Neural cell (in vitro differentiated cells): ENCODE data around the gene H19. TPM values are rescaled to one million over a fixed set of nuclear protein-coding genes. Genes with fewer than 3 reads are reported as not detected.

Source experiments
- H2AFZ ChIP-seq: fragments of 200-600, 300-800 bp; sonication (generic), shearing (Covaris generic); 2 replicates; pipeline ENCODE4 v1.6.0; 2014; ENCODE audit warnings: low read depth, mild to moderate bottlenecking, antibody characterized with exemption, low read length, moderate library complexity
- H3F3A ChIP-seq: fragments of 200-600 bp; shearing (Covaris generic); 2 replicates; pipeline ENCODE4 v1.6.1; 2016; ENCODE audit warnings: mild to moderate bottlenecking, moderate library complexity, mixed read lengths, antibody characterized with exemption, low read length; ENCODE audit not compliant: insufficient read depth, poor library complexity, severe bottlenecking
- H3K27ac ChIP-seq: fragments of 200-600, 300-800 bp; sonication (generic), shearing (Covaris generic); 2 replicates; pipeline ENCODE4 v1.5.1; 2014; ENCODE audit warnings: mild to moderate bottlenecking, low read length, moderate library complexity
- H3K27me3 ChIP-seq: fragments of 300-800, 200-600 bp; sonication (generic), shearing (Covaris generic); 2 replicates; pipeline ENCODE4 v1.6.0; 2014; ENCODE audit warnings: mild to moderate bottlenecking, low read depth, low read length, moderate library complexity; ENCODE audit not compliant: insufficient read depth
- H3K36me3 ChIP-seq: fragments of 300-800, 200-600 bp; sonication (generic), shearing (Covaris generic); 2 replicates; pipeline ENCODE4 v1.5.1; 2014; ENCODE audit warnings: mild to moderate bottlenecking, antibody characterized with exemption, low read length, moderate library complexity; ENCODE audit not compliant: insufficient read depth
- H3K4me2 ChIP-seq: fragments of 300-800, 200-600 bp; sonication (generic), shearing (Covaris generic); 2 replicates; pipeline ENCODE4 v1.6.0; 2014; ENCODE audit warnings: mild to moderate bottlenecking, low read length
- H3K4me3 ChIP-seq: fragments of 300-800, 200-600 bp; sonication (generic), shearing (Covaris generic); 2 replicates; pipeline ENCODE4 v1.5.1; 2014; ENCODE audit warnings: mild to moderate bottlenecking, low read length, moderate library complexity
- H3K79me2 ChIP-seq: fragments of 200-600 bp; shearing (Covaris generic); replicated peaks from 2 replicates; pipeline ENCODE4 v1.6.0; 2014; ENCODE audit warnings: mild to moderate bottlenecking, low read length, moderate library complexity; ENCODE audit not compliant: insufficient read depth
- H3K9ac ChIP-seq: fragments of 300-800, 200-600 bp; sonication (generic), shearing (Covaris generic); 2 replicates; pipeline ENCODE4 v1.6.1; 2016; ENCODE audit warnings: mild to moderate bottlenecking, low read length, mixed read lengths
- H3K9me2 ChIP-seq: fragments of 200-600 bp; shearing (Covaris generic); 2 replicates; pipeline ENCODE4 v1.6.1; 2016; ENCODE audit warnings: mild to moderate bottlenecking, low read length, mixed read lengths; ENCODE audit not compliant: insufficient read depth
- H3K9me3 ChIP-seq: fragments of 200-600, 300-800 bp; sonication (generic), shearing (Covaris generic); 2 replicates; pipeline ENCODE4 v1.6.1; 2016; ENCODE audit warnings: mild to moderate bottlenecking, mixed run types, low read length, moderate library complexity, mixed read lengths
- H4K20me1 ChIP-seq: fragments of 200-600 bp; shearing (Covaris generic); 2 replicates; pipeline ENCODE4 v1.6.1; 2016; ENCODE audit warnings: mild to moderate bottlenecking, mixed run types; ENCODE audit not compliant: insufficient read depth
- EP300 ChIP-seq: fragments of 450-650 bp; conservative IDR thresholded peaks from 2 replicates; pipeline ENCODE4 v1.6.1; 2014; ENCODE audit warnings: antibody characterized with exemption, mild to moderate bottlenecking, moderate library complexity; ENCODE audit not compliant: poor library complexity, severe bottlenecking
- EZH2 ChIP-seq: fragments of 200-600, 300-800 bp; shearing (Covaris generic), sonication (generic); IDR thresholded peaks from 2 replicates; pipeline ENCODE4 v1.6.1; 2014; ENCODE audit warnings: antibody characterized with exemption, low read length, borderline replicate concordance, mild to moderate bottlenecking; ENCODE audit not compliant: insufficient read depth, poor library complexity, severe bottlenecking
- POLR2AphosphoS5 ChIP-seq: IDR thresholded peaks from 2 replicates; pipeline ENCODE4 v1.6.1; 2012
- RAD21 ChIP-seq: fragments of 450-650 bp; conservative IDR thresholded peaks from 2 replicates; pipeline ENCODE4 v1.6.1; 2014; ENCODE audit warnings: antibody characterized with exemption, mild to moderate bottlenecking, moderate library complexity
- SMC3 ChIP-seq: fragments of 450-650 bp; conservative IDR thresholded peaks from 2 replicates; pipeline ENCODE4 v1.6.1; 2014; ENCODE audit warnings: antibody characterized with exemption, mild to moderate bottlenecking, moderate library complexity; ENCODE audit not compliant: poor library complexity
- TAF1 ChIP-seq: IDR thresholded peaks from 2 replicates; pipeline ENCODE4 v1.6.1; 2012; ENCODE audit warnings: low read depth
- polyA plus RNA-seq: library from polyadenylated mRNA; depleted of rRNA; stranded (reverse); fragments of >200 nt; gene quantifications from 2 replicates; pipeline ENCODE4 v1.2.3, GENCODE V29; 2014
- TF ChIP-seq, protein P1 (sequence below): fragments of 450-650 bp; IDR thresholded peaks from 2 replicates; pipeline ENCODE4 v1.5.1; 2014; ENCODE audit warnings: antibody characterized with exemption, mild to moderate bottlenecking, moderate library complexity; ENCODE audit not compliant: poor library complexity, severe bottlenecking
- TF ChIP-seq, protein P2 (sequence below): IDR thresholded peaks from 2 replicates; pipeline ENCODE4 v1.6.1; 2012; ENCODE audit warnings: borderline replicate concordance

H19 gene
- polyA plus RNA-seq, 1 donor from 2014 or later, result not detected

DNA sequence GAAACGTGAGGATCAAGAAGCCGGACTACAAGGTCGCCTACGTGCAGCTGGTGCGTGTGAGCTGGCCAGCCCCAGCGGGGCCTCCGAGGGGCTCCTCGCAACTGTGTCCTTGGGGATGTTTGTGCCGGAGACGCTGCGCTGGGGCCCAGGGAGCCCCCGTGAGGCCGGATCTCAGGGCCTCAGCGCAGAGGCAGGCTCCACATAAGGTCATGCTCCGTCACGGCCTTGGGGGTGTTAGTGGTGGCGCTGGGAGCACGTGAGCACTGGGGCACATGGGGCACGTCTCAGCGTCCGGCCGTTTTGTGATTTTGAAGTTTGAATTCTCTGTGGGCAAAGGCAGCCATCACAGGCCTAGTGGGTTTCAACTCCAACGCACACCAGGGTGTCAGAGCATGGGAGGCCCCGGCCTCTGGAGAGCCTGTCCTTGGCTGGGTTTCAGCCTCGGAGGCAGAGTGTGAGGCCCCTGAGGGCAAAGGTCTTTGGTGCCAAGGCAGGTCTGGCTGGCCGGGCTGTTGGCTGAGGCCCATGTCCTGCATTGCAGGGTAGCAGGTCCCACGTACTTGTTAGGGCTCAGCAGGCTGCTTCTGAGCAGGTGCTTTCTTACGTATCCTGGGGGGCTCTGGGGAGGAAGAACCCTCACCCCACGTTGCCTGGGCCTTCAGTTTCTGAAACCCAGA, 44.7 kb downstream of the H19 start:
- no peaks in the 10 kb centered on the region for H4K20me1 ChIP-seq
- no peaks in the 10 kb centered on the region for H3K9me2 ChIP-seq
- H3K79me2 ChIP-seq, result no peaks in the 10 kb centered on the region
- H3K27me3 ChIP-seq, result no peaks in the 10 kb centered on the region
- no peak overlapping the region for H2AFZ ChIP-seq
- H3K4me3 ChIP-seq, result no peak overlapping the region
- H3F3A ChIP-seq, result no peaks in the 10 kb centered on the region
- H3K36me3 ChIP-seq, result no peaks in the 10 kb centered on the region
- no peak overlapping the region for H3K27ac ChIP-seq
- no peak overlapping the region for H3K9ac ChIP-seq
- no peaks in the 10 kb centered on the region for H3K9me3 ChIP-seq
- H3K4me2 ChIP-seq, result no peak overlapping the region
- TF ChIP-seq, protein P1, sequence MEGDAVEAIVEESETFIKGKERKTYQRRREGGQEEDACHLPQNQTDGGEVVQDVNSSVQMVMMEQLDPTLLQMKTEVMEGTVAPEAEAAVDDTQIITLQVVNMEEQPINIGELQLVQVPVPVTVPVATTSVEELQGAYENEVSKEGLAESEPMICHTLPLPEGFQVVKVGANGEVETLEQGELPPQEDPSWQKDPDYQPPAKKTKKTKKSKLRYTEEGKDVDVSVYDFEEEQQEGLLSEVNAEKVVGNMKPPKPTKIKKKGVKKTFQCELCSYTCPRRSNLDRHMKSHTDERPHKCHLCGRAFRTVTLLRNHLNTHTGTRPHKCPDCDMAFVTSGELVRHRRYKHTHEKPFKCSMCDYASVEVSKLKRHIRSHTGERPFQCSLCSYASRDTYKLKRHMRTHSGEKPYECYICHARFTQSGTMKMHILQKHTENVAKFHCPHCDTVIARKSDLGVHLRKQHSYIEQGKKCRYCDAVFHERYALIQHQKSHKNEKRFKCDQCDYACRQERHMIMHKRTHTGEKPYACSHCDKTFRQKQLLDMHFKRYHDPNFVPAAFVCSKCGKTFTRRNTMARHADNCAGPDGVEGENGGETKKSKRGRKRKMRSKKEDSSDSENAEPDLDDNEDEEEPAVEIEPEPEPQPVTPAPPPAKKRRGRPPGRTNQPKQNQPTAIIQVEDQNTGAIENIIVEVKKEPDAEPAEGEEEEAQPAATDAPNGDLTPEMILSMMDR, result no peak
- no peak for TF ChIP-seq POLR2AphosphoS5
- no peak for TF ChIP-seq EZH2
- no peak for TF ChIP-seq SMC3
- no peak for TF ChIP-seq RAD21
- TF ChIP-seq EP300, result no peak

GRCh38 chr11:1949922-1950321, 47.7 kb downstream of the H19 start:
- Histone ChIP-seq H3K27me3 (no peaks in the 10 kb centered on the region), H3F3A (no peaks in the 10 kb centered on the region), H3K9me3 (no peaks in the 10 kb centered on the region), H3K4me2 (no peak overlapping the region), H3K9ac (no peak overlapping the region), H3K79me2 (no peaks in the 10 kb centered on the region), H3K27ac (no peak overlapping the region), H2AFZ (no peak overlapping the region), H3K9me2 (no peaks in the 10 kb centered on the region), H3K4me3 (no peak overlapping the region), H3K36me3 (no peaks in the 10 kb centered on the region), H4K20me1 (no peaks in the 10 kb centered on the region)
- TF ChIP-seq TAF1, result no peak
- TF ChIP-seq, protein P1, result no peak
- no peak for TF ChIP-seq POLR2AphosphoS5
- TF ChIP-seq, protein P2, sequence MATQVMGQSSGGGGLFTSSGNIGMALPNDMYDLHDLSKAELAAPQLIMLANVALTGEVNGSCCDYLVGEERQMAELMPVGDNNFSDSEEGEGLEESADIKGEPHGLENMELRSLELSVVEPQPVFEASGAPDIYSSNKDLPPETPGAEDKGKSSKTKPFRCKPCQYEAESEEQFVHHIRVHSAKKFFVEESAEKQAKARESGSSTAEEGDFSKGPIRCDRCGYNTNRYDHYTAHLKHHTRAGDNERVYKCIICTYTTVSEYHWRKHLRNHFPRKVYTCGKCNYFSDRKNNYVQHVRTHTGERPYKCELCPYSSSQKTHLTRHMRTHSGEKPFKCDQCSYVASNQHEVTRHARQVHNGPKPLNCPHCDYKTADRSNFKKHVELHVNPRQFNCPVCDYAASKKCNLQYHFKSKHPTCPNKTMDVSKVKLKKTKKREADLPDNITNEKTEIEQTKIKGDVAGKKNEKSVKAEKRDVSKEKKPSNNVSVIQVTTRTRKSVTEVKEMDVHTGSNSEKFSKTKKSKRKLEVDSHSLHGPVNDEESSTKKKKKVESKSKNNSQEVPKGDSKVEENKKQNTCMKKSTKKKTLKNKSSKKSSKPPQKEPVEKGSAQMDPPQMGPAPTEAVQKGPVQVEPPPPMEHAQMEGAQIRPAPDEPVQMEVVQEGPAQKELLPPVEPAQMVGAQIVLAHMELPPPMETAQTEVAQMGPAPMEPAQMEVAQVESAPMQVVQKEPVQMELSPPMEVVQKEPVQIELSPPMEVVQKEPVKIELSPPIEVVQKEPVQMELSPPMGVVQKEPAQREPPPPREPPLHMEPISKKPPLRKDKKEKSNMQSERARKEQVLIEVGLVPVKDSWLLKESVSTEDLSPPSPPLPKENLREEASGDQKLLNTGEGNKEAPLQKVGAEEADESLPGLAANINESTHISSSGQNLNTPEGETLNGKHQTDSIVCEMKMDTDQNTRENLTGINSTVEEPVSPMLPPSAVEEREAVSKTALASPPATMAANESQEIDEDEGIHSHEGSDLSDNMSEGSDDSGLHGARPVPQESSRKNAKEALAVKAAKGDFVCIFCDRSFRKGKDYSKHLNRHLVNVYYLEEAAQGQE, result no peak
- no peak for TF ChIP-seq SMC3
- no peak for TF ChIP-seq EZH2
